Liver (tissue), 9 donors: ENCODE results near the gene DPY19L1. TPM values are rescaled to one million over a fixed set of nuclear protein-coding genes. Genes with fewer than 3 reads are reported as not detected.

ENCODE experiments used
- DNase-seq: peaks from one replicate; pipeline ENCODE4 v3.0.0-alpha.2; 2017; ENCODE audit warnings: low spot score
- H3K27ac ChIP-seq, 2 donors: one replicate each; pipeline ENCODE4 v1.7.0; 2013; ENCODE audit warnings: inconsistent platforms in 2 of 2, low read length in 2 of 2, control low read depth in 1 of 2, low read depth in 1 of 2, mild to moderate bottlenecking in 1 of 2
- H3K27me3 ChIP-seq, 4 donors: one replicate each; pipeline versions ENCODE4 v1.6.1 to v1.7.0; 2013; ENCODE audit warnings: low read length in 3 of 4, inconsistent platforms in 1 of 4, mild to moderate bottlenecking in 1 of 4, moderate library complexity in 1 of 4; ENCODE audit not compliant: control insufficient read depth in 4 of 4, insufficient read depth in 4 of 4
- H3K36me3 ChIP-seq, 4 donors: one replicate each; pipeline versions ENCODE4 v1.6.1 to v1.7.0; 2013; ENCODE audit warnings: low read length in 3 of 4, mild to moderate bottlenecking in 3 of 4, low read depth in 1 of 4, moderate library complexity in 1 of 4; ENCODE audit not compliant: control insufficient read depth in 4 of 4, insufficient read depth in 3 of 4
- H3K4me1 ChIP-seq, 4 donors: one replicate each; pipeline versions ENCODE4 v1.6.1 to v1.7.0; 2013; ENCODE audit warnings: low read length in 3 of 4, mild to moderate bottlenecking in 3 of 4, moderate library complexity in 1 of 4; ENCODE audit not compliant: control insufficient read depth in 4 of 4, insufficient read depth in 4 of 4
- H3K4me3 ChIP-seq, 3 donors: one replicate each; pipeline versions ENCODE4 v1.6.1 to v1.7.0; 2013; ENCODE audit warnings: low read length in 3 of 3, control low read depth in 1 of 3, low read depth in 1 of 3, mild to moderate bottlenecking in 1 of 3
- H3K9ac ChIP-seq, 2 donors: one replicate each; pipeline ENCODE4 v1.7.0; 2013; ENCODE audit warnings: low read length in 2 of 2, mild to moderate bottlenecking in 2 of 2, moderate library complexity in 2 of 2, control low read depth in 1 of 2, low read depth in 1 of 2
- H3K9me3 ChIP-seq, 4 donors: one replicate each; pipeline versions ENCODE4 v1.6.1 to v1.7.0; 2013; ENCODE audit warnings: low read length in 3 of 4; ENCODE audit not compliant: control insufficient read depth in 4 of 4
- EGR1 ChIP-seq, 2 donors: IDR thresholded peaks; 2 replicates each; pipeline ENCODE4 v1.6.1; 2016 to 2018; ENCODE audit warnings: antibody characterized with exemption in 2 of 2, low read depth in 2 of 2
- FOXA1 ChIP-seq: IDR thresholded peaks from 2 replicates; pipeline ENCODE4 v1.6.1; 2016; ENCODE audit warnings: antibody characterized with exemption
- FOXA2 ChIP-seq: IDR thresholded peaks from 2 replicates; pipeline ENCODE4 v1.6.1; 2016; ENCODE audit warnings: antibody characterized with exemption
- GABPA ChIP-seq, 2 donors: IDR thresholded peaks in 1 of 2; conservative IDR thresholded peaks in 1 of 2; 2 replicates each; pipeline ENCODE4 v1.6.1; 2016; ENCODE audit warnings: antibody characterized with exemption in 2 of 2, mild to moderate bottlenecking in 1 of 2, moderate library complexity in 1 of 2
- HNF4A ChIP-seq, 2 donors: conservative IDR thresholded peaks; 2 replicates each; pipeline ENCODE4 v1.6.1; 2016; ENCODE audit warnings: antibody characterized with exemption in 2 of 2, mild to moderate bottlenecking in 2 of 2
- HNF4G ChIP-seq: IDR thresholded peaks from 2 replicates; pipeline ENCODE4 v1.6.1; 2016; ENCODE audit warnings: antibody characterized with exemption
- JUND ChIP-seq, 2 donors: IDR thresholded peaks; 2 replicates each; pipeline ENCODE4 v1.6.1; 2016; ENCODE audit warnings: antibody characterized with exemption in 2 of 2
- NR2F2 ChIP-seq: IDR thresholded peaks from 2 replicates; pipeline ENCODE4 v1.6.1; 2016; ENCODE audit warnings: antibody characterized with exemption
- RAD21 ChIP-seq, 2 donors: IDR thresholded peaks; 2 replicates each; pipeline ENCODE4 v1.6.1; 2016; ENCODE audit warnings: antibody characterized with exemption in 2 of 2, mild to moderate bottlenecking in 2 of 2
- REST ChIP-seq: IDR thresholded peaks from 2 replicates; pipeline ENCODE4 v1.6.1; 2016; ENCODE audit warnings: antibody characterized with exemption, mild to moderate bottlenecking
- RXRA ChIP-seq, 2 donors: IDR thresholded peaks; 2 replicates each; pipeline ENCODE4 v1.6.1; 2017 to 2018; ENCODE audit warnings: antibody characterized with exemption in 2 of 2, mild to moderate bottlenecking in 1 of 2
- SP1 ChIP-seq: IDR thresholded peaks from 2 replicates; pipeline ENCODE4 v1.6.1; 2018; ENCODE audit warnings: antibody characterized with exemption, mild to moderate bottlenecking
- TAF1 ChIP-seq: conservative IDR thresholded peaks from 2 replicates; pipeline ENCODE4 v1.6.1; 2016; ENCODE audit warnings: antibody characterized with exemption, mild to moderate bottlenecking
- YY1 ChIP-seq: IDR thresholded peaks from 2 replicates; pipeline ENCODE4 v1.6.1; 2016; ENCODE audit warnings: antibody characterized with exemption, mild to moderate bottlenecking
- ZBTB33 ChIP-seq: IDR thresholded peaks from 2 replicates; pipeline ENCODE4 v1.6.1; 2016; ENCODE audit warnings: antibody characterized with exemption
- WGBS: extraction: QIAGEN DNeasy Blood & Tissue Kit; methylation state at CpG from one replicate; pipeline ENCODE4 v1.1.7; 2013; 5-methylcytosine and 5-hydroxymethylcytosine counted together
- polyA plus RNA-seq, 2 donors: library from polyadenylated mRNA; stranded (reverse) in 1 of 2; unstranded in 1 of 2; fragments of 200-250 nt in 1 of 2; fragments of >200 nt in 1 of 2; fragmentation: Nextera tagmentation in 1 of 2; extraction: Ambion mirVana in 1 of 2; gene quantifications; one replicate each; pipeline versions ENCODE4 v1.2.1 to v1.2.3, GENCODE V29; 2013 to 2015
- total RNA-seq, 2 donors: library from RNA; depleted of rRNA; stranded (reverse); fragments of >200 nt; gene quantifications; one replicate each; pipeline ENCODE4 v1.2.3, GENCODE V29; 2014
- TF ChIP-seq, protein P1 (sequence below): IDR thresholded peaks from 2 replicates; pipeline ENCODE4 v1.6.1; 2016; ENCODE audit warnings: antibody characterized with exemption
- TF ChIP-seq, protein P2 (sequence below): fragments of 150-350 bp; IDR thresholded peaks from 2 replicates; pipeline ENCODE4 v1.5.1; 2017; ENCODE audit warnings: improper control_type of control experiment, low read depth, low read length; ENCODE audit not compliant: missing input control
- donor health status: healthy.
- donor health status: healthy.
- donor health status: healthy.
- donor health status: healthy.
- donor health status: healthy.

The DPY19L1 gene
- total and polyA plus RNA-seq, 4 donors: 3.9 to 24.2 (median 16.9) TPM

GRCh38 chr7:35024298-35024697 is 13.0 kb downstream of the DPY19L1 start:
- H3K4me3 ChIP-seq: no peak overlapping the region
- no peak overlapping the region for H3K9ac ChIP-seq
- H3K27ac ChIP-seq: no peak overlapping the region
- 94% methylated on average over 3 of the region's 3 CpGs for WGBS
- no peak for TF ChIP-seq RXRA (IDR thresholded peaks at IDR 0.05)
- no peak for TF ChIP-seq FOXA1
- TF ChIP-seq GABPA (IDR thresholded peaks at IDR 0.05 in 1 of 2, conservative IDR thresholded peaks at IDR 0.05 in 1 of 2): no peak
- no peak for TF ChIP-seq JUND (IDR thresholded peaks at IDR 0.05)
- TF ChIP-seq EGR1 (IDR thresholded peaks at IDR 0.05; ENCODE audit: low read depth in 2 of 2): no peak
- TF ChIP-seq NR2F2: no peak
- TF ChIP-seq HNF4G: no peak
- TF ChIP-seq YY1: no peak
- no peak for TF ChIP-seq RAD21 (IDR thresholded peaks at IDR 0.05)
- TF ChIP-seq, protein P1, sequence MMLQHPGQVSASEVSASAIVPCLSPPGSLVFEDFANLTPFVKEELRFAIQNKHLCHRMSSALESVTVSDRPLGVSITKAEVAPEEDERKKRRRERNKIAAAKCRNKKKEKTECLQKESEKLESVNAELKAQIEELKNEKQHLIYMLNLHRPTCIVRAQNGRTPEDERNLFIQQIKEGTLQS: no peak
- TF ChIP-seq SP1: no peak
- no peak for TF ChIP-seq REST
- no peak for TF ChIP-seq ZBTB33
- TF ChIP-seq, protein P2, sequence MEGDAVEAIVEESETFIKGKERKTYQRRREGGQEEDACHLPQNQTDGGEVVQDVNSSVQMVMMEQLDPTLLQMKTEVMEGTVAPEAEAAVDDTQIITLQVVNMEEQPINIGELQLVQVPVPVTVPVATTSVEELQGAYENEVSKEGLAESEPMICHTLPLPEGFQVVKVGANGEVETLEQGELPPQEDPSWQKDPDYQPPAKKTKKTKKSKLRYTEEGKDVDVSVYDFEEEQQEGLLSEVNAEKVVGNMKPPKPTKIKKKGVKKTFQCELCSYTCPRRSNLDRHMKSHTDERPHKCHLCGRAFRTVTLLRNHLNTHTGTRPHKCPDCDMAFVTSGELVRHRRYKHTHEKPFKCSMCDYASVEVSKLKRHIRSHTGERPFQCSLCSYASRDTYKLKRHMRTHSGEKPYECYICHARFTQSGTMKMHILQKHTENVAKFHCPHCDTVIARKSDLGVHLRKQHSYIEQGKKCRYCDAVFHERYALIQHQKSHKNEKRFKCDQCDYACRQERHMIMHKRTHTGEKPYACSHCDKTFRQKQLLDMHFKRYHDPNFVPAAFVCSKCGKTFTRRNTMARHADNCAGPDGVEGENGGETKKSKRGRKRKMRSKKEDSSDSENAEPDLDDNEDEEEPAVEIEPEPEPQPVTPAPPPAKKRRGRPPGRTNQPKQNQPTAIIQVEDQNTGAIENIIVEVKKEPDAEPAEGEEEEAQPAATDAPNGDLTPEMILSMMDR: no peak
- no peak for TF ChIP-seq HNF4A (conservative IDR thresholded peaks at IDR 0.05)
- no peak for TF ChIP-seq TAF1
- no peak for TF ChIP-seq FOXA2
- H3K27me3 ChIP-seq: no peaks in the 10 kb centered on the region
- no peaks in the 10 kb centered on the region for H3K36me3 ChIP-seq
- H3K9me3 ChIP-seq: no peaks in the 10 kb centered on the region
- no peak for DNase-seq
- no peaks in the 10 kb centered on the region for H3K4me1 ChIP-seq

GRCh38 chr7:35022725-35023124 is 14.6 kb downstream of the DPY19L1 start:
- H3K4me3 ChIP-seq: no peak overlapping the region
- H3K9ac ChIP-seq: no peak overlapping the region
- no peak overlapping the region for H3K27ac ChIP-seq
- WGBS: 91% methylated on average over 12 of the region's 12 CpGs
- no peaks in the 10 kb centered on the region for H3K9me3 ChIP-seq
- no peaks in the 10 kb centered on the region for H3K4me1 ChIP-seq
- no peaks in the 10 kb centered on the region for H3K36me3 ChIP-seq
- H3K27me3 ChIP-seq: no peaks in the 10 kb centered on the region
- no peak for DNase-seq
- no peak for TF ChIP-seq YY1
- TF ChIP-seq RAD21 (IDR thresholded peaks at IDR 0.05): no peak
- TF ChIP-seq, protein P1: no peak
- TF ChIP-seq FOXA1: no peak
- no peak for TF ChIP-seq TAF1
- TF ChIP-seq SP1: no peak
- TF ChIP-seq, protein P2: no peak
- no peak for TF ChIP-seq GABPA (IDR thresholded peaks at IDR 0.05 in 1 of 2, conservative IDR thresholded peaks at IDR 0.05 in 1 of 2)
- no peak for TF ChIP-seq RXRA (IDR thresholded peaks at IDR 0.05)
- TF ChIP-seq HNF4G: no peak
- TF ChIP-seq EGR1 (IDR thresholded peaks at IDR 0.05; ENCODE audit: low read depth in 2 of 2): no peak
- TF ChIP-seq ZBTB33: no peak
